DLD1 (cell line): Measurements from ENCODE around the gene KISS1R.

Experiments
- in situ Hi-C: cut with HindIII; loops from 2 replicates; pipeline ENCODE4 v1.10.0; 2017; ENCODE audit warnings: low sequenced_read_pairs

Gene KISS1R

GRCh38 chr19:919199-920050 lies 2.3 kb downstream of the KISS1R start:
- in situ Hi-C loops, result no loop called here

GRCh38 chr19:920051-920864 lies 3.1 kb downstream of the KISS1R start:
- in situ Hi-C loops, result no loop called here

- in situ Hi-C loops, result no loop called here
These were observed 7.5 kb downstream of the KISS1R start for GRCh38 chr19:924553-925086.

- in situ Hi-C loops, result no loop called here
These were observed 8.0 kb downstream of the KISS1R start for GRCh38 chr19:925087-925525.

- in situ Hi-C loops, result no loop called here
These were observed 8.6 kb downstream of the KISS1R start, which contains the start of gene ARID3A for GRCh38 chr19:925526-926322. ARID3A (plus strand) TSS chr19:926035; CDS start chr19:929529, 3,494 bp downstream.

- in situ Hi-C loops, result no loop called here
These were observed 9.1 kb downstream of the KISS1R start for GRCh38 chr19:926323-926588.

- in situ Hi-C loops, result no loop called here
These were observed 9.6 kb downstream of the KISS1R start for GRCh38 chr19:926589-927350.

- in situ Hi-C loops, result no loop called here
These were observed 10.2 kb downstream of the KISS1R start for GRCh38 chr19:927351-927779.

GRCh38 chr19:927780-928401 lies 10.8 kb downstream of the KISS1R start:
- in situ Hi-C loops, result no loop called here

- in situ Hi-C loops, result no loop called here
These were observed 11.5 kb downstream of the KISS1R start for GRCh38 chr19:928471-929202.

- in situ Hi-C loops, result no loop called here
These were observed 12.2 kb downstream of the KISS1R start for GRCh38 chr19:929203-929890.

GRCh38 chr19:929891-930258 lies 12.7 kb downstream of the KISS1R start:
- in situ Hi-C loops, result no loop called here

GRCh38 chr19:931860-932647 lies 14.9 kb downstream of the KISS1R start:
- in situ Hi-C loops, result no loop called here

- in situ Hi-C loops, result no loop called here
These were observed 15.8 kb downstream of the KISS1R start for GRCh38 chr19:932648-933552.

GRCh38 chr19:933553-933882 lies 16.4 kb downstream of the KISS1R start:
- in situ Hi-C loops, result no loop called here

- in situ Hi-C loops, result no loop called here
These were observed 17.2 kb downstream of the KISS1R start for GRCh38 chr19:934197-934840.
